ENCODE results near the gene PLEKHG2.

PLEKHG2 gene

DNA sequence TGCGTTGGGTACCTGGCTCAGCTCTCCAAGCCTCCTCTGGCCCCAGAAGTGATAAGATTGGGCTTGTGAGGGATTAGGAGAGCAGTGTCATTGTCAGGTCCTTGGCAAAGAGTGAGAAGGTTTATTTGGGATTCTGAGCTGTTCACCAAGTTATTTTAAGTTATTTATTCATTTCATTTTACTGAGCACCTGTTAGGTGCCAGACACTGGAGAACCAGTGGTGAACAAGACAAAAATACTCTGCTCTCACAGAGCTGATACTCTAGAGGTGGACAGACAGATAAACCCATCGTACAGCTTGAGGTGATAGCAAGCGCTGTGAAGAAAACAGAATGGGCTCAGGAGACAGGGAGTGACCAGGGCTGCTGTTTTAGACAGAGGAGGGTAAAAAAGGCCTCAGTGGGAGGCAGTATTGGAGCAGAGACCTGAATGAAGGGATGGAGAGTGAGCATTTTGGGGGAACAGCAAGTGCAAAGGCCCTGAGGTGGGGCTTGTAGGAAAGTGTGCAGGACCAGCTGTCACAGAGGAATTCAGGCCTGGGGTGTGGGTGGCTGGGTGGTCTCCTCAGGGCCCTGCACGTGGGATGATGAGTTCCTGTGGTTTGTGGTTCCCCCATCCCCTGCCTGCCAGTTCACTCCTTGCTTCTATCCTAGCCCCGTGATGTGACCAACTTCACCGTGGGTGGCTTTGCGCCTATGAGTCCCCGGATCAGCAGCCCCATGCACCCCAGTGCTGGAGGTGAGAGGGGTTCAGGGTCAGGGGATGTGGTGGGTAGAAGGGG, 59.5 kb downstream of the PLEKHG2 start:
- no peak overlapping the region for H3K27ac ChIP-seq
- CTCF ChIA-PET, result no interaction called here
- DNase-seq (ENCODE audit: low spot score), result no peak
- TF ChIP-seq, protein P1, sequence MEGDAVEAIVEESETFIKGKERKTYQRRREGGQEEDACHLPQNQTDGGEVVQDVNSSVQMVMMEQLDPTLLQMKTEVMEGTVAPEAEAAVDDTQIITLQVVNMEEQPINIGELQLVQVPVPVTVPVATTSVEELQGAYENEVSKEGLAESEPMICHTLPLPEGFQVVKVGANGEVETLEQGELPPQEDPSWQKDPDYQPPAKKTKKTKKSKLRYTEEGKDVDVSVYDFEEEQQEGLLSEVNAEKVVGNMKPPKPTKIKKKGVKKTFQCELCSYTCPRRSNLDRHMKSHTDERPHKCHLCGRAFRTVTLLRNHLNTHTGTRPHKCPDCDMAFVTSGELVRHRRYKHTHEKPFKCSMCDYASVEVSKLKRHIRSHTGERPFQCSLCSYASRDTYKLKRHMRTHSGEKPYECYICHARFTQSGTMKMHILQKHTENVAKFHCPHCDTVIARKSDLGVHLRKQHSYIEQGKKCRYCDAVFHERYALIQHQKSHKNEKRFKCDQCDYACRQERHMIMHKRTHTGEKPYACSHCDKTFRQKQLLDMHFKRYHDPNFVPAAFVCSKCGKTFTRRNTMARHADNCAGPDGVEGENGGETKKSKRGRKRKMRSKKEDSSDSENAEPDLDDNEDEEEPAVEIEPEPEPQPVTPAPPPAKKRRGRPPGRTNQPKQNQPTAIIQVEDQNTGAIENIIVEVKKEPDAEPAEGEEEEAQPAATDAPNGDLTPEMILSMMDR (conservative IDR thresholded peaks at IDR 0.05; ENCODE audit: low read depth), result no peak
- POLR2A ChIA-PET (ENCODE audit: low non-redundant PET), result no interaction called here

DNA sequence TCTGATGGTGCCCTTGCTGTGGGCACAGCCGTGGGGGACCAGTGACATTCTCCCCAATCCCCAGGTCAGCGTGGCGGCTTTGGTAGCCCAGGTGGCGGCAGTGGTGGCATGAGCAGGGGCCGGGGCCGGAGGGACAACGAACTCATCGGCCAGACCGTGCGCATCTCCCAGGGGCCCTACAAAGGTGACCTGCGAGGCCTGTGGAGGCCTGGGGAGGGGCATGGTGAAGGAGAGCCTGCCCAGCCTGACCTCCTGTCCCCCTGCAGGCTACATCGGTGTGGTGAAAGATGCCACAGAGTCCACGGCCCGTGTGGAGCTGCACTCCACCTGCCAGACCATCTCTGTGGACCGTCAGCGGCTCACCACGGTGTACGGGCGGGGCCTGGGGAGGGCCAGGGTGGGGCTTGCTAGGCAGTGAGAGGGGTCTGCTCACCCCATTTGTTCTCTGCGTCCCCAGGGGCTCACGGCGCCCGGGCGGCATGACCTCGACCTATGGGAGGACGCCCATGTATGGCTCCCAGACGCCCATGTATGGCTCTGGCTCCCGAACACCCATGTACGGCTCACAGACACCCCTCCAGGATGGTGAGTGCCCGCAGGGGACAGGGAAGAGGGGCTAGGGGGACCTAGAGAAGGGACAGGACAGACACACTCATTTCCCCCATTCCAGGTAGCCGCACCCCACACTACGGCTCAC, 60.4 kb downstream of the PLEKHG2 start:
- POLR2A ChIA-PET (ENCODE audit: low non-redundant PET), result no interaction called here

DNA sequence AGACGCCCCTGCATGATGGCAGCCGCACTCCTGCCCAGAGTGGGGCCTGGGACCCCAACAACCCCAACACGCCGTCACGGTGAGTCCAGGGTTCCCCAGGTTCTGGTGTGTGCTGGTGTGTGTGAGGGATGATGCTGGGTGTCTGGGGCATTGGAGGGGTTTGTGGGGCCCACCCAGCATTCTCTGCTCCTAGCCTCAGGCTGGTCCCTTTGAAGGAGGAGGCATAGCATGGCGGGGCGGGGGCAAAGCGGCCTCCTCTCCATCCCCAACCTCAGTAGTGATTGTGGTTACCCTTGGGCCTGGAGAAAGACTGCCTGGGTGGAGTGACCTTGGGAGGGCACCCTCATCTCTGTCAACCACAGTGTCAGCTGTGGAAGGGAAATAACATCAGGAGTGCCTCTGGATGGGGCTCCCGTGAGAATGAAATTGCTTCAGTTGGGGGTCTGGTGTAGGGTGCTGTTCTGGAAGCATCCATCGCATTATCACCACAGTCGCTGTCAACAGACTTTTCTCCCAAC, 61.0 kb downstream of the PLEKHG2 start:
- ChIA-PET POLR2A (ENCODE audit: low non-redundant PET) (no interaction called here), CTCF (interaction anchor here (0.6 to 1.7 kb wide), 8 partner anchors 13 to 38 kb away, joined by 3 to 8 read pairs (median 4); no protein-coding TSS in a partner anchor)
- no peak overlapping the region for H3K27ac ChIP-seq
- TF ChIP-seq, protein P1 (conservative IDR thresholded peaks at IDR 0.05; ENCODE audit: low read depth), result no peak
- no peak for DNase-seq (ENCODE audit: low spot score)

More for the DNA sequence above, 60.4 kb downstream of the PLEKHG2 start:
- TF ChIP-seq, protein P1 (conservative IDR thresholded peaks at IDR 0.05; ENCODE audit: low read depth), result no peak
- DNase-seq (ENCODE audit: low spot score), result no peak
- CTCF ChIA-PET, result interaction anchor here (0.6 to 1.5 kb wide), 2 partner anchors 22 to 25 kb away, joined by 3 to 4 read pairs; no protein-coding TSS in a partner anchor
- no peak overlapping the region for H3K27ac ChIP-seq

DNA sequence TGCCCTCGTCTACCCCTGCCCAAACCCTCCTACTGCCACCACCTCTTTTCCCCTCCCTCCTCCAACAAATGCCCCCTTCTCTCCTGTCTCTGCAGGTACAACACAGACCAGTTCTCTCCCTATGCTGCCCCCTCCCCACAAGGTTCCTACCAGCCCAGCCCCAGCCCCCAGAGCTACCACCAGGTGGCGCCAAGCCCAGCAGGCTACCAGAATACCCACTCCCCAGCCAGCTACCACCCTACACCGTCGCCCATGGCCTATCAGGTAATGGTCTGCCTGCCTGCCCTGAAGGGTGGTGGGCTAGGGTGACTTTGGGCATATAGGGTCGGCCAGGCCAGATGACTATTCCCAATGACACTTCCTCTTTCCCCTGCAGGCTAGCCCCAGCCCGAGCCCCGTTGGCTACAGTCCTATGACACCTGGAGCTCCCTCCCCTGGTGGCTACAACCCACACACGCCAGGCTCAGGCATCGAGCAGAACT, 61.7 kb downstream of the PLEKHG2 start:
- H3K27ac ChIP-seq, result no peak overlapping the region
- TF ChIP-seq, protein P1 (conservative IDR thresholded peaks at IDR 0.05; ENCODE audit: low read depth), result peak; percentile 91
- CTCF ChIA-PET, result interaction anchor here (0.5 to 1.7 kb wide), 16 partner anchors 9 to 511 kb away, joined by 3 to 8 read pairs (median 3); partner anchors contain the start of gene SUPT5H
- peak; percentile 38 for DNase-seq (ENCODE audit: low spot score)
- POLR2A ChIA-PET (ENCODE audit: low non-redundant PET), result interaction anchor here (0.5 kb wide), 1 partner anchor 950 kb away, joined by 3 read pairs; no protein-coding TSS in a partner anchor

DNA sequence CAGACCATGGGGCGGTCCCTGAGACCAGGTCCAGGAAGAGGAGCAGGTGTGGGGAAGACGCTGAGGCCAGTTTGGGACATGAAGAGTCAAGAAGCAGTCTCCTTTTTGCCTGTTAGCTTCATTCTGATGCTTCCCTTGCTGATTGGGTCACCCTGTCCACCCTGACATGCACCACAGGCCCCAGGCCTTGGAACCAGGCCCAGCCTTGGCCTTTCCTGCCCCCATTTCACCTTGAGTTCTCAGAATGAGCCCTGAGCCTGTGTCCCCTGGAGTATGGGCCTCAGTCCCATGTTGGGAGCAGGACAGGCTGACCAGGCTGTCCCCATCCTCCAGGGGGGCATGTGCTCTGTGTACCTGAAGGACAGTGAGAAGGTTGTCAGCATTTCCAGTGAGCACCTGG, 63.3 kb downstream of the PLEKHG2 start:
- ChIA-PET CTCF (interaction anchor here (0.6 to 0.9 kb wide), 3 partner anchors 14 to 514 kb away, joined by 3 to 6 read pairs (median 4); no protein-coding TSS in a partner anchor), POLR2A (ENCODE audit: low non-redundant PET) (interaction anchor here (0.6 kb wide), 1 partner anchor 40 kb away, joined by 10 read pairs; the partner anchor contains the start of gene RPS16)
- H3K27ac ChIP-seq, result peak overlapping the region; percentile 17
- TF ChIP-seq, protein P1 (conservative IDR thresholded peaks at IDR 0.05; ENCODE audit: low read depth), result no peak
- DNase-seq (ENCODE audit: low spot score), result no peak

All from RWPE1 (cell line).